Activated naive CD4-positive, alpha-beta T cell treated with anti-CD3 and anti-CD28 coated beads, Interleukin-2, amount 10 ng/mL, durations not matched to agents 7 days and 5 days (primary cell): ENCODE measurements around the gene CFAP52.

ENCODE experiments used
- CTCF ChIA-PET: fragments of 350-600 bp; sonication (Branson Sonifier 250); formaldehyde crosslinking; loops from one replicate; lab custom pipeline; 2021; ENCODE audit warnings: antibody characterized with exemption; lab: Charles Lee
- DNase-seq: peaks from one replicate; pipeline ENCODE4 v3.0.0-alpha.2; 2020
- H3K27ac Mint-ChIP-seq: one replicate; pipeline ENCODE4 v1.8.0; 2021; ENCODE audit warnings: mild to moderate bottlenecking, moderate library complexity, mixed read lengths
- H3K27me3 Mint-ChIP-seq: one replicate; pipeline ENCODE4 v1.8.0; 2021; ENCODE audit warnings: mild to moderate bottlenecking, mixed read lengths
- H3K36me3 Mint-ChIP-seq: one replicate; pipeline ENCODE4 v1.8.0; 2021; ENCODE audit warnings: mixed read lengths
- H3K4me1 Mint-ChIP-seq: one replicate; pipeline ENCODE4 v1.8.0; 2021; ENCODE audit warnings: mixed read lengths
- H3K4me3 Mint-ChIP-seq: one replicate; pipeline ENCODE4 v1.8.0; 2021; ENCODE audit warnings: mild to moderate bottlenecking, moderate library complexity, mixed read lengths
- H3K9me3 Mint-ChIP-seq: one replicate; pipeline ENCODE4 v1.8.0; 2021; ENCODE audit warnings: mixed read lengths

Gene CFAP52

GRCh38 chr17:9676084-9676483 is 99.6 kb downstream of the CFAP52 start:
- CTCF ChIA-PET, result interaction anchor here (1.1 to 2.7 kb wide), 2 partner anchors 12 to 99 kb away, joined by 3 to 12 read pairs; partner anchors contain the start of gene CFAP52
- no peaks in the 10 kb centered on the region for H3K36me3 Mint-ChIP-seq
- peaks cover 3% of the 10 kb centered on the region for H3K27me3 Mint-ChIP-seq

GRCh38 chr17:9676820-9677310 is 100.4 kb downstream of the CFAP52 start:
- H3K36me3 Mint-ChIP-seq, result no peaks in the 10 kb centered on the region
- H3K27ac Mint-ChIP-seq, result no peak overlapping the region
- H3K4me1 Mint-ChIP-seq, result no peaks in the 10 kb centered on the region
- H3K4me3 Mint-ChIP-seq, result no peak overlapping the region
- CTCF ChIA-PET, result interaction anchor here (1.1 to 2.7 kb wide), 3 partner anchors 11 to 100 kb away, joined by 3 to 12 read pairs (median 3); partner anchors contain the start of gene CFAP52
- H3K27me3 Mint-ChIP-seq, result peaks cover 3% of the 10 kb centered on the region
- DNase-seq, result no peak
- peaks cover 15% of the 10 kb centered on the region for H3K9me3 Mint-ChIP-seq

More at GRCh38 chr17:9676084-9676483, 99.6 kb downstream of the CFAP52 start:
- no peaks in the 10 kb centered on the region for H3K4me1 Mint-ChIP-seq
- no peak for DNase-seq
- H3K4me3 Mint-ChIP-seq, result no peak overlapping the region
- H3K27ac Mint-ChIP-seq, result no peak overlapping the region
- peaks cover 15% of the 10 kb centered on the region for H3K9me3 Mint-ChIP-seq

GRCh38 chr17:9677411-9677810 is 101.0 kb downstream of the CFAP52 start:
- H3K4me1 Mint-ChIP-seq, result no peaks in the 10 kb centered on the region
- CTCF ChIA-PET, result interaction anchor here (1.1 to 1.2 kb wide), 2 partner anchors 10 to 31 kb away, joined by 3 read pairs; no protein-coding TSS in a partner anchor
- H3K36me3 Mint-ChIP-seq, result no peaks in the 10 kb centered on the region
- no peak for DNase-seq
- no peak overlapping the region for H3K27ac Mint-ChIP-seq
- H3K27me3 Mint-ChIP-seq, result peaks cover 3% of the 10 kb centered on the region
- H3K9me3 Mint-ChIP-seq, result peaks cover 15% of the 10 kb centered on the region
- H3K4me3 Mint-ChIP-seq, result no peak overlapping the region

GRCh38 chr17:9677896-9678295 is 101.5 kb downstream of the CFAP52 start:
- Mint-ChIP-seq H3K9me3 (peaks cover 15% of the 10 kb centered on the region), H3K4me3 (no peak overlapping the region), H3K27me3 (peaks cover 3% of the 10 kb centered on the region), H3K4me1 (no peaks in the 10 kb centered on the region), H3K27ac (no peak overlapping the region), H3K36me3 (no peaks in the 10 kb centered on the region)
- CTCF ChIA-PET, result interaction anchor here (1.2 kb wide), 1 partner anchor 31 kb away, joined by 3 read pairs; no protein-coding TSS in a partner anchor
- no peak for DNase-seq

- CTCF ChIA-PET, result no interaction called here
These were observed 108.6 kb downstream of the CFAP52 start for GRCh38 chr17:9684955-9685621.

More at GRCh38 chr17:9684955-9685621, 108.6 kb downstream of the CFAP52 start:
- no peaks in the 10 kb centered on the region for H3K36me3 Mint-ChIP-seq
- peaks cover 6% of the 10 kb centered on the region for H3K9me3 Mint-ChIP-seq
- no peak overlapping the region for H3K4me3 Mint-ChIP-seq
- no peak for DNase-seq
- no peak overlapping the region for H3K27ac Mint-ChIP-seq
- no peaks in the 10 kb centered on the region for H3K27me3 Mint-ChIP-seq
- no peaks in the 10 kb centered on the region for H3K4me1 Mint-ChIP-seq
